GM21447 (cell line): Measurements from ENCODE around the gene MVB12B.
"Not testable (repeated sequence)": the region's sequence is repeated elsewhere in the genome, so short reads cannot be mapped to it uniquely, and the experiment has no call there.

ENCODE experiments used
- ATAC-seq: cut with Tn5 transposase; IDR thresholded peaks from one replicate; pipeline ENCODE4 v1.9.1; 2021; ENCODE audit not compliant: unreplicated experiment

Gene MVB12B

GRCh38 chr9:126326228-126327005 is at the start of gene MVB12B:
MVB12B (plus strand) TSS chr9:126326829; CDS start chr9:126326930, 101 bp downstream.
- ATAC-seq: no peak

GRCh38 chr9:126283799-126284465 is 42.7 kb upstream of the MVB12B start:
- no peak for ATAC-seq

GRCh38 chr9:126285652-126286051 is 41.0 kb upstream of the MVB12B start:
- not testable (repeated sequence) for ATAC-seq

GRCh38 chr9:126287166-126287866 is 39.3 kb upstream of the MVB12B start:
- no peak for ATAC-seq

GRCh38 chr9:126290871-126291270 is 35.8 kb upstream of the MVB12B start:
- no peak for ATAC-seq

GRCh38 chr9:126291925-126292324 is 34.7 kb upstream of the MVB12B start:
- ATAC-seq: no peak

GRCh38 chr9:126292736-126293521 is 33.7 kb upstream of the MVB12B start:
- ATAC-seq: no peak

GRCh38 chr9:126293522-126293889 is 33.1 kb upstream of the MVB12B start:
- no peak for ATAC-seq

GRCh38 chr9:126294331-126295081 is 32.1 kb upstream of the MVB12B start:
- no peak for ATAC-seq

- ATAC-seq: no peak
Measured at GRCh38 chr9:126295082-126295477, 31.5 kb upstream of the MVB12B start.

GRCh38 chr9:126295516-126295915 is 31.1 kb upstream of the MVB12B start:
- no peak for ATAC-seq

GRCh38 chr9:126295936-126296600 is 30.6 kb upstream of the MVB12B start:
- no peak for ATAC-seq

- no peak for ATAC-seq
Measured at GRCh38 chr9:126296687-126297086, 29.9 kb upstream of the MVB12B start.

- ATAC-seq: no peak
Measured at GRCh38 chr9:126297661-126298060, 29.0 kb upstream of the MVB12B start.

GRCh38 chr9:126298063-126298801 is 28.4 kb upstream of the MVB12B start:
- ATAC-seq: no peak

GRCh38 chr9:126299706-126300276 is 26.8 kb upstream of the MVB12B start:
- no peak for ATAC-seq

- no peak for ATAC-seq
Measured at GRCh38 chr9:126301196-126301595, 25.4 kb upstream of the MVB12B start.

- ATAC-seq: no peak
Measured at GRCh38 chr9:126301985-126302603, 24.5 kb upstream of the MVB12B start.
